Right atrium auricular region (tissue), 2 donors: Measurements from ENCODE around the gene ZNF436. TPM values are rescaled to one million over a fixed set of nuclear protein-coding genes. Genes with fewer than 3 reads are reported as not detected.

Experiments
- total RNA-seq, 2 donors: library from RNA; depleted of rRNA; stranded (reverse); fragments of >200 nt; gene quantifications; one replicate each; pipeline ENCODE4 v1.1.0, GENCODE V29; 2016

ZNF436 gene
- total RNA-seq, 2 donors from 2014 or later = 7.9 to 10.0 TPM

Other genes starting within 250 kb of the ZNF436 start
- gene LUZP1, start 201.0 kb downstream of the ZNF436 start, total RNA-seq = 10 to 100 TPM; 28.7 to 29.3 TPM
- gene HTR1D, start 152.3 kb downstream of the ZNF436 start, total RNA-seq = not detected
- 10 to 100 TPM; 40.5 to 51.6 TPM for gene HNRNPR, start 25.6 kb downstream of the ZNF436 start, total RNA-seq
- 10 to 100 TPM; 24.4 to 40.1 TPM for gene TCEA3, start 54.9 kb upstream of the ZNF436 start, total RNA-seq
- gene ASAP3, start 114.3 kb upstream of the ZNF436 start, total RNA-seq = 10 to 100 TPM; 38.6 to 47.2 TPM
- under 1 TPM; 0.20 to 0.33 TPM for gene E2F2, start 161.4 kb upstream of the ZNF436 start, total RNA-seq
- gene ID3, start 189.7 kb upstream of the ZNF436 start, total RNA-seq = 100 to 1,000 TPM; 145 to 357 TPM